Hindlimb muscle (tissue), 1 donor: ENCODE results near the gene CRTAC1. TPM values are rescaled to one million over a fixed set of nuclear protein-coding genes. Genes with fewer than 3 reads are reported as not detected.
A peak's percentile ranks its signal among the peaks of the same experiment; 100 is the strongest.

ENCODE experiments used
- DNase-seq: peaks from one replicate; pipeline ENCODE4 v3.0.0-alpha.2; 2013
- polyA plus RNA-seq: library from polyadenylated mRNA; unstranded; fragments of 120-200 nt; gene quantifications from one replicate; pipeline ENCODE4 v1.2.1, GENCODE V29; 2013; ENCODE audit not compliant: insufficient read length

The CRTAC1 gene
- polyA plus RNA-seq, 1 donor, result 0.35 TPM

DNA sequence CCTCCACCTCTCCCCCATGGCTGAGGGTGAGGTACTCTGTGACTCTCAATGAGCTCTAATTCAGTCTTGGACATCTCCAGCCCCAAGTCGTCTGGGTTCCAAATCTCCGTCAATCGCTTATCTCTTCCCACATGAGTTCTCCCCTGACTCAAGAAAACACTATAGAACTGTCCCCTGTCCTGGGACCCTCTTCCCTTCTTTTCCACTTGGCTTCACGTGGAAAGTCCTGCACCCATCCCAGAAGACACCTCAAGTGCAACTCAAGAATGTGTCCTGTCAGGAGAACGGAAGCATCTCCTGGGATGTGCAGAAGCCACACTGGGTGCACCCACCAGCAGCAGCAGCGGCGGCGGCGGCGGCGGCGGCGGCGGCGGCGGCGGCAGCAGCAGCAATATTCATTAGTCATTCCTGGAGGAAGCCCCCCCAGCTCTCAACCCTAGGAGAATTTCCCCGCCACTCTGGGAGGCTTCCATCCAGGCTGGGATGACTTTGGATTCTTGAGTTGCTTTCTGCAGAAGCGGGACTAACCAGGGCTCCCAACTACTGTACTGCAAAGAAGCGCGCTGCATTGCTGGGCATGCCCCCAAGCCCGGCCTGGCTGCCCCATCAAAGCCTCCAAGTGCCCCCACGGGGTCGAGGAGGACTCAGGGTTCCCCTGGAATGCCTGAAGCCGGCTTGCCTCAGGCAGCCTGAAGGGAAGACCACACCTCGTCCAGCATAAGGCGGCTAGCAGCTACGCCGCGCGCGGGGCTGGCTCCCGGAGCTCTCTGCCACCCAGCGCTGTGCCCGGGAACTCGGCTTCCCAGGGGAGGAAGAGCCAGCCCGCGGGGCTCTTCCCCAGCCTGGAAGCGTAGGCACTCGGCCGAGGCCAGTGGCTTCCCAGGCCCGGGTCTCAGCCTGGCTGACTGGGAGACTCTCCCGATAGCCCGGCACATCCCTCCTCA, 1.0 kb downstream of the CRTAC1 start:
- DNase-seq, result no peak

DNA sequence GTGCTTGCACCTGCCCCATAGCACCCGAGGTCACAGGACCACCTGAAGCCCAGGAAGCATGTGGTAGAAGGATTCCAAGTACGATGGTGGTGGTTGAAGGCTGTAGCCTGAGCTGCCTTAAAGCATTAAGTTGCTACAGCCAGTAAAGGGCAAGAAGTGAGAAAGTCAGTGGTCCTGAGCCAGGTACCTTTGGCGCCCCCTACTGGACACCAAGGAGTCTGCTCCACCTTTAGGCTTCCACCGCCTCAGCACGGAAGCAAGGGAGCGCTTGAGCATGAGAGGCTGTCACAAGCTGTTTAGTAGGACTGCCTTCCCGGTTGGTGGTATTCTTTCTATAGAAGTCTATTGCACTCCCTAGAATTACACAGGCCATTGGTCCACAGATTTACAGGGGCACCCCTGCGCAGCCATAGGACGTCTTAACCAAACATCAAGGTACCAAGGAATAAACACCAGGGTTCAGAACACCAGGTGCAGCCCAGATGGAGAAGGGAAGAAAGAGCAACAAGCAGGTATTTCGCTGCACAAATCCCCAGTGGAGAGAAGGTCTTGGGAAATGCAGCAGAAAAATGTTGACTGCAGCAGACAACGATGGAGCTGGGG, 2.2 kb downstream of the CRTAC1 start:
- no peak for DNase-seq

DNA sequence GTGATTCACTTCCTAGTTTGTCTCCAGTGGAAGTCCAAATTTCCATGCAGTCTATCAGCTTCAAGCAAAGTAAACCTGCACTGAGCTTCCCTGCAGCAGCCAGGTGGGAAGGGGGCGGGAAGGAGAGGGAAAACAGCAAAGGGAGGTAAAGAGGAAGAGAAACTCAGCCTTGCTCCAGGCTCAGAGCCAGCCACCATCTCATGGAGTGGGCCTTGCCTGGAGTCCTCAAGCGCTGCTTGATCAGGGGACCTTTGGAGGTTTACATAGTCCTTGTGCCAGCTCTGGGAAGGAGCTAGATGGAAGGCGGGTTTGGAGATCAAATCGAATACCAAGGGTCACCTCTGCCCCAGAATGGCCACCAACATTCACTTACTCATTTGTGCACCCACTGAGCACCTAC, 7.4 kb downstream of the CRTAC1 start:
- DNase-seq, result no peak

DNA sequence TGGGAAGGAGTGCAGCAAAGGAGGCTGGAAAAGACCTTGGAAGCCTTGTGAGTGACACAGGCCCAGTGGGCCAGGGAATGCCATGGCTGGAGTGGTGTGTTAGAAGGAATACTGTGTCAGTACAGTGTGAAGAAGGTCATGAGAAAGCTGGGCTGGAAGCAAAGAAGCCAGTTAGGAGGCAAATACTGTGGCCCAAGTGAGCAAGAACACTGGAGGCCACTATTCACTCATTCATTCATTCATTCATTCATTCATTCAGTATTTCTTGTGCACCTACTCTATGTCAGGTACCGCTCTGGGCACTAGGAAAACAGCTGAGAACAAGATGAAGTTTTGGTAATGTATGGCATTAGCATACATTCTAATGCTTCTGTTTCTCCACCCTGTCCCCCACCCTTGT, 9.6 kb downstream of the CRTAC1 start:
- no peak for DNase-seq

DNA sequence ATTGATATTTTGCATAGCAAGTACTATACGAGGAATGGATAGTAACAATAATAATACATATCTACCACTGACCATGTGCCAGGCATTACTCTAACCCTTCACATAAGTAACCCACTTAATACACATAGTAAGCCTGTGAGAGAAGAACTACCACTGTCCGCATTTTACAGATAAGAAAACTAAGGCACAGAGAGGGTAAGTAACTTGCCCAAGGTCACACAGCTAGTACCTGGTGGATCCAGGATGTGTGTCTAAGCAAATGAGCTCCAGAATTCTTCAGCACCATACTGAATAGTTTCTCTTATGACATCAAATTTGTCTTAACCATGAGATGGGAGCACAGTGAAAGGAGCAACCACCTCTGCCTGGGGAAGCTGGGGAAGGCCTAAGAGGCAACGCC, 10.2 kb downstream of the CRTAC1 start:
- no peak for DNase-seq

DNA sequence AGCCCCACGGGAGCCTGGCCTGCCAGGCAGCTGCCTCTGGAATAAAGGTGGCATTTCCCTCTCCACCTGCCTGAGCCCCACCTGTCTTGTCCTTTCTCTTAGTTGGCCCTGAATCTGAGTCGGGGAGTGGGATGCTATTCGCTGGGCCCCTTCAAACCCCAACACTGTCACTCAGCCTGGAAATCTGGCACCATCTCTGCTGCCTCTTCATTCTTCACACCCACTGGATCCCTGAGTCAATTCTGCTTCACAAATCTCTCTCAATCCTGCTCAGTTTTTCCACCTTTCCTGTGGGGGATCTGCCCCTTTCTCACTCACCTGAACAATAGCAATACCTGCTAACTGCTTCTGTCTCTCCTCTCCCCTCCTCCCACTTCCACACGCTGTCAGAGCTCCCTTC, 10.6 kb downstream of the CRTAC1 start:
- no peak for DNase-seq

DNA sequence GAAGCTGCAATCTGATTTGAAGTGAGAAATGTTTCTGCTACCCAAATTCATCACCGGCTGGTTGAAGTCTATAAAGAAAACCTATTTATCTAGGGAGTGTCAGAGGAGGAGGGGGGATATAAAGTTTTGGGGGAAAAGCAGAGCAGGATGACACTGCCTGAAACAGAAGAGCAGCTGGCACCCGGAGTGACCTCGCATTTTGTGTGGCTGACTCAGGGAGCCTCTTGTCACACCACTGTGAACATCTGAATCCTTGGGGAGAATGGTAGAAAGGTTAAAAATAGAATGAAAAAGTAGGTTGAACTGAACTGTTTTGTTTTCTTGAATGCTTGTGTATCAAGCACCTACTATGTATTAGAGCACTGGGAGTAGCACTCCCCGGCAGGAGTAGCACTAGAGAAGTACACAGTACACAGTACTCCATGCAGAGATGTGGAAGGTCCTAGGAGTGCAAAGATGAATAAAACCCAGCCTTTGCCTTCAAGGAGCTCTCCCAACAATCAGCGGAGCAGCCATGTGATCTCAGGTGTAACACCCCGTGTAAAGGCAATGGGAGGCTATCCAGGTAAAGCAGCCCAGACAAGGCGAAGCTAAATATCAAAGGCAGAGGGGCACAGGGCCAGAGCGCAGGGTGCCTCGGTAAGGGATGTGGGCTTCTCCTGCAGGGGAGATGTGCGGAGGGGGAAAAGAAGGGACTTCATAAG, 13.5 kb downstream of the CRTAC1 start:
- DNase-seq, result no peak

DNA sequence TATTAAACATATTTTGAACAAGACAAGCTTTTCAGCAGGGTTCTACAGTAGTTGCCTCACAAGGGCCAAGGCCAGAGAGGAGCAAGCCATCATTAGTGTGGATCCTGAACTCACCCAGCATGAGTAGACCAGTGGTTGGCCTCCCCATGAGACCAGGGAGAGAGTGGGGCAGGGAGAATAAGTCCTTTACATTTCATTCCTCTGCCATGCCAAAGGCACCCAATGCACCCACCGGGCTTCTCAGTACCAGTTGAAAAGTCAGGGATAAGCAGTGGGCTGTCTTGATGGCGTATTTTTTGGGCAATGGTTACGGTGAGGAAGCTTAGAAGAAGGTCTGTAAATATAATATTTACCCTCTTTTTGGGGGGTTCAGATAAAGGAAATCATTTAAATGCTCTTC, 16.6 kb downstream of the CRTAC1 start:
- no peak for DNase-seq

DNA sequence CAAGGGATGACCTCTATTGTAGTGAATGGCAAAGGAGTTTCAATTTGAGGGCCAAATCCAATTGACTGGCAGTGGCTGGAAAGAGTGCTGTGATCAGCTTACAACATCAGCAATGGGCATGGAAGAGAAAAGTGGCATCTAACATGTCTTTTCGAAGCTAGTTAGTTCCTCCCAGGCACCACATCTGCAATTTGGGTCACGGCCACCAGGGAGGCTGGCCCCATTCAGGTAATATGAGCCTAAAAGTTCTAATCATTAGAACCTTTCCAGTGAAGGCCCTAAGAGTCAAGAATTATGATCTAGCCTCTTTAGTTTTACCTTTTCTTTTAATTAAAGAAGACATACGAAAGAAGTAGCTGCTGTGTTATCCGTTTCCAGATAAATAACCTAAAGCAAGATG, 17.3 kb downstream of the CRTAC1 start:
- no peak for DNase-seq

DNA sequence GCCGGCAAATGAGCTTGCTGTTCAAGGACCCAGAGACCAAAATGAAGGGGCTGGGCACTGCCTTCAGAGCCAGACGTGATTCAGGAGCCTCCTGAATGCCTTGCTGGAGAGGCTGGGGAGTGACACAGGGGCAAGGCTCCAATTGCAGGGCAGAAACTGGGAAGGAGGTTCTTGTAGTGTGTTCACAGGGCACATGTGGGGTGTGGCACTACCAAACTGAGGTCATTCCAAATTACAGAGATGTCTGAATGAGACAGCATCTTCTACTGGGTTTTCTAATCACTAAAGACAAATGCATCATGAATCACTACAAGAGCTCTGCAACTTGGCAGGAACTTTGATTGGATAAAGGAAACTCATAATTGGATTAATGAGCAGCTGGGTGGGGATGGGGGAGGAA, 17.8 kb downstream of the CRTAC1 start:
- no peak for DNase-seq

DNA sequence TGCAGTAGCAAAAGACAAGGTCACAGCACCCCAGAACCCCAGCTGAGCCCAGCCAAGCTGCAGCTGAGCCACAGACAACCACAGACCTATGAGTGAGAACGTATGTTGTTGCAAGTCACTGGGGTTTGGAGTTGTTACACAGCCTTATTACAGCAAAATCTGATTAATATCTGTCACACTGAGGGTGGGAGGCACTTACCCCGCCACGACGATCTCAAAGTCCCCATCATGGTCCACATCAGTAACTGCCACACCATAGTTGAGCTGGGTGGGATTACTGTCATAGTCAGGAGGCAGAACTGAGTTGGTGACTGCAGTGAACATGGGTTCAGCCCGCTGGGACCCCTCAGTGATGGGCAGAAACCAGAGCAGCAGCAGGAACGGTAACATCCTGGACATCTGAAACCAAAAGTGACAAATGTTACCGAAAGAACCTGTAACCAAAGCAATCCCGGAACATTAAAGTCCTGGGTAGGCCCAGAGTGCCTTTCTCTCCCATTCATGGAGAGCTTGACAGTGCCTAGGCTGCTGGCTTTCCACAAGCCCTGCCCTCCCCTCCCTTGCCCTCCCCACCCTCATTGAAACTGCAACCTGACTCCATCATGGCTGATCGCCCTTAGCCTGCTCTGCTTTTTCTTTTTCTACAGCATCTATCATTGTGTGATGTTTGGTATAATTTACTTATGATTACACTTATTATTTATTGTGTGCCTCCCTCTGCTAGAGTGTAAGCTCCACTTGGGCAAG, 19.3 kb downstream of the CRTAC1 start:
- DNase-seq, result no peak

DNA sequence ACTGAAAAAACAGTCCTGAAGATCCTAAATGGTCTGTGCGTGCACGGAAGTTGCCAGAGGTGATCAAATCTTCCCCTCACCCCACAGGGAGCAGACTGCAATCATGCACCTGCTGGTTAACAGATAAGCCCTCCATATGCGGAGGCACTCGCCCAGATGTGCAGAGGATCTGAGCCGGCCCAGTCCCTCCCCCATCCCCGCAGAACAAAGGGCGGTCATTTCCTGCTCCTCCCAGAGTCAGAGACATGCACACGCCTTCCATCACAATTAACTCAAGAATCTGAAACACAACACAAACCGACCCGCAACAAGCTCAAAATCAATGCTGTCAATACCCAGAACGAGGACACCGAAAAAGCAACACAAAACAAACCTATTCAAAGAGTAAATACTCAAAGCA, 24.2 kb downstream of the CRTAC1 start:
- no peak for DNase-seq

DNA sequence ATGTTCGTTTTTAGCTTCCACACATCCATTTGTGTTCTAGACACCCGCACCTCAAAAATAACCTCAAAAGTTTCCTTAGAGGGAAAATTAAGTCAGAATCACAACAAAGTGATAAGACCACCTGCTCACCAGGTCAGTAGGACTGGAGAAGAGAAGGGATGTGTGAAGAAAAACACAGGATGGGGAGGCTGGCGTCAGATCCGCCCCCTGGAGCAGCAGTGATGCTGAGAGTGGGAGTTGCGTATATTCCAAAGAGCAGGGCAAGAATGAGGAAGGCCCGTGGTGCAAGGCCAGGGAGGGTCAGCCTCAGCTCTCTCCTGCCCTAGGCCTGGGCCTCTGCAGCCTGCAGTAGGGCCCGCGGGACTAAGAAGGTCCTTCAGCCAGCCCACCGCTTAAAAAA, 28.7 kb downstream of the CRTAC1 start:
- no peak for DNase-seq

DNA sequence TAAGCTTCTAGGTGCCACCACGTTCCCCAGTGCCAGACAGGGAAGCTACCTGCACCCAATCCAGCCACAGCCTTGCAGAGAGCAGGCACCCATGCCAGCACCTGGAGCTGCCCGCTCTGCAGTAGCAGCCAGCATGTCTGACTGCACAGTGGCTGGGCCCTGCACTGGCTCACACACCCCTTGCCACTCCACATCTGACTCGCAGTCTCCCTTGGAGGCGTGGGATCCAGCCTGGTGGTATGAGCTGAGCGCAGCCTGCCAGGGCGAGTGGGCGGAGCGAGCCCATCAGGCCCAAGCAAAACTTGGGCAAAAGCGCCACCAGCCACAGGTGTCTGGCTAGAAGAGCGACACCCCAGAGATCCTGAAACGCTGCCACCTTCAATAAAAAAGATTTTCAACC, 30.1 kb downstream of the CRTAC1 start:
- no peak for DNase-seq

DNA sequence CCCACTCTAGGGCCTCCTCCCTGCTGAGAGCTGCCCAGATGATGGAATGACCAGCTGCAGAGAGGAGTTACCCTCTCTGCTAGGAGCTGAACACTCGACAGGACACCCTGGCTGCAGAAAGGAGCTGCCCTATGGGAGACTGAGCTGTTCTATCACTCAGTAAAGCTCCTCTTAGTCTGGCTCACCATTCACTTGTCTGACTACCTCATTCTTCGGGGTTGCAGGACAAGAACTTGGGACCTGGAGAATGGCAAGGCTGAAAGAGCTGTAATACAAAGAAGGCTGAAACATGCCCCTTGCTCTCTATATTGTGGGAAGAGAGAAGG, 30.5 kb downstream of the CRTAC1 start:
- DNase-seq, result no peak

DNA sequence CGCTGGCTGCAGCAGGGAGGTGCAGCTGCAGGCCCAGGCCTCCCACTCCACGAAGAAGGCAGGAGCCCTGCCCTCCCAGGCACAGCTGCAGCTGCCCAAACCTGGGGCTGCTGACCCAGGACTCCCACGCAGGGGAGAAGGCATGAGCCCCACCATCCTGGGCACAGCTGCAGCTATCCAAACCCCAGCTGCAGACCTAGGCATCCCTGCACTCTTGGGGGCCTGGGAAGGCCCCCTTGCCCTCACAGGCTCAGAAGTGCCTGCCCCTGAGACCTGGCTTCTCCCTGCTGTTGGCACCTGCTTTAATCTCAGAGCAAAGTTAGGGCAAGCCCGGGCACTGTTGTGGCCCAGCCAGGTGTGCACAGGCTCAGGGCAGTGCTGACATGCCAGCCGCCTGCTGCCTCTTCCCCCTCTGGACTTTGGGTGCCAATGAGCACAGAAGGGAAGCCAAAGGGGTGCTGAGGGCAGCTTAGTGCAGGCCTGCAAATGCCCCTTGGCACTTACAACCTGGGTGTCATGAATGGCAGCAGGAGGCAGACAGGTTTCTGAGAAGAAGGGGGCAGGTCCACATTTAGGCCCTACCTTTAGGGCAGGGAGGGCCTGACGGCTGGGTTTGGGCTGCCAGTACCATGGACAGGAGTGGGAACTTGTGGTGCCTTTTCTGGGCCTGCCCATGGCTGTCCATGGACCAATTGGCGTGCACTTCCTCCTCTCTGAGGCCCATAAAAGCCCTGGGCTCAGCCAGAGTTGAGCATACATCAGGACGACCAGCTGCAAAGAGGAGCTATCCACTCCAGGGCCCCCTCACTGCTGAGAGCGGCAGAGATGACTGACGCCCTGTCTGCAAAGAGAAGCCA, 31.1 kb downstream of the CRTAC1 start:
- no peak for DNase-seq

DNA sequence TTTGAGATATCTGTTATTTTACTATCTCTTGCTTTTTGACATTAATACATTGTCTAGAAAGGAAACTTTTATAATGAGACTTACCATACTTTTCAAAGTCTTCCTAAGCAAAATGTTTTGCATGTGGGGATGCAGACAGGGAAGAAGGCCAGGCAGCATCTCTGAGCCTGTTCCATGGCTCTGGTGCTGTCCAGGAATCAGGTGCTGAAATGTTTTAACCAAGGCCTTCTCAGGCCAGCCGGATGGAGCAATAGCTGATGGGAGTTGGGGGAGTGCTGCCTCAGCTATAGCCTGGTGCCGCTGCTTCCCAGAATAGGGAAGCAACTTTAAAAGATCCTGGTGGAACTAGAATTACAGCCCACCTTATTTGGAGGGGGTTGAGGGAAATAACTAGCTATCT, 38.5 kb downstream of the CRTAC1 start:
- peak; percentile 19 for DNase-seq

DNA sequence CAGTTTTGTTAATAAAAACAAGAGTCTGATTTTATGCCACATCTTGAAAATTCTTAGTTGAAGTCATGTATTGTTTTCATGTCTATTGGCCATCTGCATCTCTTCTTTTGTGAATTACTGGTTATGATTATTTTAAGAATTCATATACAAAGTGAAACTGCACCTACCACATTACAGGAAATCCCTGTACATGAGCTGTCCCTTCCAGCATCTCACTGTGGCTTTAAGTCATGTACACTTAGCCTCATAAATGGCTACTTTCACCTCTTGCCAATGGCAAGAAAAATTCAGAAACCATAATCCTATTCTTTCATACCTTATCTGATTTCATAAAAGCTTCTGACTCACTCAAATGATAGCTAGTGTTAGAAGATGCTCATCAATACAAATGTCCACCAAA, 48.6 kb downstream of the CRTAC1 start:
- no peak for DNase-seq

DNA sequence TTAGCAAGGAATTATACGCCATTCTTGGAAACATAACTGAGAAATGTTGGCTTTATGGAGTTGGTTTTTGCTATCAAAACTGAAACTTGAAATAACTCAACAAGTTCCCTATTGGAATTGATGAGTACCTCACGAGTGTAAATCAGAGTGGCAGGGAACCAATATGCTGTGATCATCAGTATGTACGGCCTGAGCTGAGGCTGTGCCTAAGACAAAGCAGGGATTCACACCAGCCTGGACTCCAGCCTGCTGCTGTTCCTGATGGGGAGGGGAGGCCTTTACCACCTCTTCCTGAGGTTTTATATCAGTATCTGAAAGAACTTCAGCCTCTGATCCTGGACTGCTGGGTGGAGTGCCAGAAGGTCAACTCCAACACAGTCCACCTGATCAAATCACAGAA, 52.7 kb downstream of the CRTAC1 start:
- no peak for DNase-seq

DNA sequence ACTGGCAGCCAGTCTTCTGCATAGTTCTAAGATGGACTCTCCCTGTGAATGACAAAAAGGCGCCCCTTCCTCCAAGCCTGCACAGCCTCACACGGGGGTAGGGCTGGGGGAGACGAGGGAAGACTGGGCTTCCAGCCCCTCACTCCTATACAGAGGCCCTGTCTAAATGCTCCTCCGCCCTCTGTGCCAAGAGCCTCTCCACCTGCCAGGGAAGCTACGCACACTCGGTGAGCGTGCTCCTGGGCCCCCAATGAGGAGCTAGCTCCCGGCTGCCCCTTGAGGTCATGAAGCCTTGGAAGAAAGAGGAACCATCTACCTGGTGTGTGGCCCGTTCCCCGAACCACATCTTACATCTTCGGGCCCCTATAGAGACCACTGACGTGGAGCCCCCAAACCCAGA, 54.8 kb downstream of the CRTAC1 start:
- no peak for DNase-seq

DNA sequence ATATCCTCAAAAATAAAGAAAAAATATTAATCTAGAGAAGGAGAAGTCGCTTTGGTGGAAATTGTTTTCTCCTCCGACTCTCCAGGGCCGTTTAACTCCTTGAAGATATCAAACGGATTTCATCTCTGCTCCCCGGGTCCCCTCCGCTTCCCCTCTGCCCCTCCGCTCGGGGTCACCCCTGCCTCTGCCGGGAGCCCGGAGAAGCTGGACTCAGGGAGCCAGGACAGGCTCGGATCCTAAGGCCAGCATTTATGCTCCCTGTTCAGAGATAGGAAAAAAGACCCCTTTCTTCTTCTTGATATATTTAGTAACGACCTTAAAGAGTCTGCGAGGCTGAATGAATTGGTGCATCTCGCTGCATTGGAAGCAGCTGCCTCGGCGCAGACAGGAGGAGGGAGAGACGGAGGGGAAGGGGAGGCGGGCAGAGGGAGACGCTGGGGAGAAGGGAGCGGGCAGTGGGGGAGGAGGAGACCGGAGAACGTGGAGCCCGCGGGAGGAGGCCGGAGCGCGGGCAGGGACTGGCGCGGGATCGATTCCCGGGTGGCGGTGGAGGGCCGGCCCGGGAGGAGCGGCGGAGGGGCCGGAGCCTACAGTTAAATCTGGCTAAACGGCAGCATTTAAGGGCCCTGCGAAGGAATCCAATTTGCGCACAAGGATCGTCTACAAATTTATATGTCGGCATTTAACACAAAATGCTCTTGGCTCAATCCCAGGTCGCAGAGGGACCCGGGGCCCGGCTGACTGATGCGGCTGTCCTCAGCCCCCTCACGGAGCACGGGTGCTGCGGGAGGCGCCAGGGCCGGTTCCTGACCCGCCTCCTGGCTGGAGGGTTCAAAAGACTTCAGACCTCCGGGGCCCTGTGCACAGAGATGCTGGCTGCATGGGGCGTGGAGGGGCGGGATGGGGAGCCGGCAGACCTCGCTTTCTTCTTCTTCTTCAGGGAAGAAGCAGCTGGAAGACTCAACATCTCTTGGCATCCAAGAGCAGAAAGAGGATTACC, 55.6 kb downstream of the CRTAC1 start:
- DNase-seq, result no peak
